H4 (cell line): ENCODE measurements around the gene SMCO4. TPM values are rescaled to one million over a fixed set of nuclear protein-coding genes. Genes with fewer than 3 reads are reported as not detected.

Experiments
- DNase-seq: peaks from one replicate; pipeline ENCODE4 v3.0.0-alpha.2; 2015; ENCODE audit warnings: low spot score
- total RNA-seq: library from RNA; depleted of rRNA; stranded (reverse); fragments of >200 nt; shearing (Covaris generic); gene quantifications from 2 replicates; pipeline ENCODE4 v1.2.3, GENCODE V29; 2014

SMCO4 gene
- total RNA-seq, 1 experiment from 2014 or later = 22.9 TPM

GRCh38 chr11:93504110-93505095 is 38.8 kb downstream of the SMCO4 start:
- no peak for DNase-seq

- DNase-seq = no peak
Observed at GRCh38 chr11:93501856-93502255, 41.3 kb downstream of the SMCO4 start.

- DNase-seq = no peak
Observed at GRCh38 chr11:93500759-93501158, 42.4 kb downstream of the SMCO4 start.

GRCh38 chr11:93498641-93499040 is 44.5 kb downstream of the SMCO4 start:
- peak; percentile 12 for DNase-seq

DNA sequence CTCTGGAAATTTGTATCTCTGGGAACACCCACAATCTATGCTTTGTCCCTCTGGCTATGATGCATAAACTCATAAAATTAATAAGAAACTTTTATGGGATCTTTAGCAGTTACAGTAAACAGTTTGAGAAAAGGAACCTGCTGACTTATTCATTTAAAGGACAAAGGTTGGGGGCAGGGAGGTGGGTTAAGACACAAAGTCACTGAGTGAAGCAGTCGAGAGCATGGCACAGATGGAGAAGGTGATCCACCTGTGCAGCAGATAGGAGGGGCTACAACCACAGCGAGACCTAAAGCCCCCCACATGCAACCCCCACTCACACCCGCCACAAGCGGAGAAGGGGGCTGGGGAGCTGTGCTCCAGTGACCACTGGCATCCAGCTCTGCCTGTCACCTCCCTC is 45.0 kb downstream of the SMCO4 start:
- no peak for DNase-seq

- DNase-seq = no peak
Observed at GRCh38 chr11:93497596-93497995, 45.6 kb downstream of the SMCO4 start.

- DNase-seq = peak; percentile 50
Observed at GRCh38 chr11:93494357-93494756, 48.8 kb downstream of the SMCO4 start.

GRCh38 chr11:93493252-93493897 is 49.8 kb downstream of the SMCO4 start:
- DNase-seq = no peak

DNA sequence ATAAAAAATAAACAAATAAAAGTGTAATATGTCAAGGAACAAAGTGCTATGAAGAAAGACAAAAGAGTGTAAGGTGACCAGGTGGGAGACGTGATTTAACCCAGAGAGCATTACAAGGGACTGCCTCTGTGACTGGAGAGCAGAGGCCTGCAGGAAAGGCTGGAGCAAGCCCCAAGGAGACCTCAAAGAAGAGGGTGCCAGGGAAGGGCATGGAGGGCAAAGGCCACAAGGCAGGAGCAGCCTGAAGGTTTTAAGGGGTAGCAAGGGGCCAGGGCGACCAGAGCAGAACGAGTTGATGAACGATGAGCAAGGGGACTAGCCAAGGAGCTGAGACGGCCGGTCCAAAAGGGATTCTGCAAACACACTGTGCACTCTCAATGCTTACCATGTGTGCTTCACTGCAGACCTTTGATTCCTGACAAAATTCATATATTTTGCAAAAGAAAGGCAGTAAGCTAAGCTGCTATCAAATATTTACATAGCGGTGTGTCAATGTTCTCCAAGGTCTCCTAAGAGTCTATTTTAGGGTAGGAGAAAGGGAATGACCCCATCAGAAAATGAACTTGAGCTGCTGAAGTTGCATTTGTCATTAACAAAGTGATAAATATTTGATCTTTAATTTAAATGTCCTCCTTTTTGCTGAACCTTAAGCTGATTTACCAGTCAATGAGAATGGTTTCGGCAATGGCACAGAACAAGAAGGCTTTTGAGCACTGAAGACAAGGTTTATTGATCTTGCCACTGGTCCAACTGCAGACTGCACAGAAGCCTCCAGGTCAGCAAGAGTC is 50.5 kb downstream of the SMCO4 start:
- DNase-seq = no peak

GRCh38 chr11:93491973-93492372 is 51.2 kb downstream of the SMCO4 start:
- no peak for DNase-seq

- DNase-seq = no peak
Observed at GRCh38 chr11:93490996-93491618, 52.1 kb downstream of the SMCO4 start.

GRCh38 chr11:93489841-93490240 is 53.4 kb downstream of the SMCO4 start:
- no peak for DNase-seq

DNA sequence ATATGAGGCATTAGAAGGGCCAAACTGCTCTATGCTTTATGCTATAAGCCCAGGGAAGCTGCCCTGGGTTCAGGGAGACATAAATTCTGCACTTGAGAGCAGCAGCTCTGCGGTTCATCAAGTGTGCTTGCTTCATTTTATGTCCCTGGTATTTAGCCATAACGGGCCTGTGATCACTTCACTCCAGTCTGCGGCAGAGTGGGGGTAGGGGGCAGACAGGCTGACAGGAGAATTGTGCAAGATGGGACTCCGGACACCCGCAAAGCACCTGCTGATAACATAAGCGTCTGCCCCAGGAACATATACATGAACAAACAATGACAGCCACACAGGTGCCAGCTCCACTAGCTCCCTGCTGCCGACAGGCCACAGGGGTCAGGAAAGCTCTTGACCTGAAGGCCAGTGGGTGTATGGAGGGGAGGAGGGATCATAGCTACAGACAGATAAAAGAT is 56.1 kb downstream of the SMCO4 start:
- no peak for DNase-seq

GRCh38 chr11:93485983-93486382 is 57.2 kb downstream of the SMCO4 start:
- DNase-seq = no peak

- no peak for DNase-seq
Observed at GRCh38 chr11:93484716-93485115, 58.5 kb downstream of the SMCO4 start.

DNA sequence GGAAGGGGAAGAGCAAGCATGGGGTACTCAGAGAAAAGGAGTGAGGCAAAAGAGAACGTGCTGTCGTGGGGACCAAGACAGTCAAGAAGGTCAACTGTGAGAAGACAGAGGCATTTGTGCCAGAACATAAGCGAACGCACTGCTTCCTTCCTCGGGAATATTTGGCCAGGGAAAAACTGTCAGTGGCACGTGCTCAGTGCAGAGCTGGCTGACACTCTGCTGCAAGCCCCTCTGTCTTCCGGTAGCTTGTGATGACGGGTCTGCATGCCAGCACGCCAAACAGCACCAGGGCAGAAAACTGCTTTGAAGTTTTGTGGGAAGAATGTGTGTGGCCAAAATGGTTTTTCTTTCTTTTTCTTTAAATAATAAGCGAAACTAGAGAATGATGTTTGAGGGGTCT is 60.6 kb downstream of the SMCO4 start:
- no peak for DNase-seq

GRCh38 chr11:93481696-93482095 is 61.5 kb downstream of the SMCO4 start:
- no peak for DNase-seq

DNA sequence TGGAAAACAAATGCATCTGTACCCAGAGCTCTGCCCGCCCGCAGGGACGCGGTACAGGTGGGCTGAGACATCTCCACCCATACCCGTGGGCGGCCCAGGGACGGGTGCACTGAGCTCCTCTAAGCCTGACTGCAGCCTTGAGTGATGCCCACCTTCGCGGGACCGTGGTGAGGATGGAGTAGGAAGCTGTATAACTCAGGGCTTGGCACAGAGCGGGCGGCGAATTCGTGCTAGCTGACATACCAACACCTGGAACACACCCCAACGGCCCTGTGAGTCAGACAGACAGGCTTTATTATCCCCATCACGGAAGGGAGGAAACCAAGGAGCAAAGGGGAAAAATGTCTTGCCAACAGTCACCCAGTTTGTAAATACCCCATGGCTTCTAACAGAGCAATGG is 61.9 kb downstream of the SMCO4 start:
- DNase-seq = no peak

GRCh38 chr11:93480756-93481155 is 62.4 kb downstream of the SMCO4 start:
- DNase-seq = no peak

DNA sequence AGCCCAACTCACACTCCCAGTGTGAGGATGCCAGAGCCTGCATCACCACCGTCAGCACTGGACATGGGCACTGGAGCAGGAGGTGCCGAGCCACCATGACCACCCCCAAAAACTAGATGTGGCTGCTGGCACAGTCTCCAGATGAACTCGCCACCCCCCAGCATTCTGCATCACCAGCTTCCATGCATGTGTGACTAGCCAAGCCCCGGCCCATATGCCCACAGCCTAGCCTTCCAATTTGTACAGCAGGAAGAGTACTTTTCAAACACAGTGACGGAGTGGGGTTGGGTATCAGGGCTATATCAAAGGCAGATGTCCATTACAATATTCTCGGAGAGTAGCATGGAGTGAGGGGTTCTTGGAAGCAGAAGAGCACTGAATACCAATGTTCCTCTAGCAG is 62.9 kb downstream of the SMCO4 start:
- DNase-seq = no peak

- no peak for DNase-seq
Observed at GRCh38 chr11:93478841-93479240, 64.3 kb downstream of the SMCO4 start.
